NCI-H2171 (cell line): Measurements from ENCODE around the gene FOXA3.

Experiments used
- DNase-seq: peaks from one replicate; lab custom pipeline; 2025; lab: John Stamatoyannopoulos, UW

The FOXA3 gene

DNA sequence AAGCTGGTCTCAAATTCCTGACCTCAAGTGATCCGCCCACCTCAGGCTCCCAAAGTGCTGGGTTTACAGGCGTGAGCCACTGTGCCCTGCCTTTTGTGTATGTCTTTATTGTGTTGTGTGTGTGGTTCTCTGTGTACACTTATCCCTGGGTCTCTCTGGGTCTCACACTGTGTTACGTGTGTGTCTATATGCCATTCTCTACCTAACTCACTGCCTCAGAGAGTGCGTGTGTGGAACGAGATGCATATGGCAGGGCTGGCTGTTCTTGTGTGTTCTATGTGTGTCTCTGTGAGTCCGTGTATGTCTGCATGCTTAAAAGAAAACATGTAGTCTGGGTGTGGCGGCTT, 10.5 kb downstream of the FOXA3 start:
- no peak for DNase-seq

DNA sequence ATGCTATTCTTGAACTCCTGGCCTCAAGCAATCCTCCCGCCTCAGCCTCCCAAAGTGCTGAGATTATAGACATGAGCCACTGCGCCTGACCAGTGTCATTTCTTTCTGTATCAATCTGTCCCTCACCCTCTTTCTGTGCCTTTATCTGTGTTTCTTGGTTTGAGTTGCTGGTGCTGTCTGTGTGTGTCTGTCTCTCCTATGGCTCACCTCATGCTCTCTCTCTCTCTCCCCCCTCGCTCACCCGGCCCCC, 12.0 kb downstream of the FOXA3 start:
- no peak for DNase-seq

DNA sequence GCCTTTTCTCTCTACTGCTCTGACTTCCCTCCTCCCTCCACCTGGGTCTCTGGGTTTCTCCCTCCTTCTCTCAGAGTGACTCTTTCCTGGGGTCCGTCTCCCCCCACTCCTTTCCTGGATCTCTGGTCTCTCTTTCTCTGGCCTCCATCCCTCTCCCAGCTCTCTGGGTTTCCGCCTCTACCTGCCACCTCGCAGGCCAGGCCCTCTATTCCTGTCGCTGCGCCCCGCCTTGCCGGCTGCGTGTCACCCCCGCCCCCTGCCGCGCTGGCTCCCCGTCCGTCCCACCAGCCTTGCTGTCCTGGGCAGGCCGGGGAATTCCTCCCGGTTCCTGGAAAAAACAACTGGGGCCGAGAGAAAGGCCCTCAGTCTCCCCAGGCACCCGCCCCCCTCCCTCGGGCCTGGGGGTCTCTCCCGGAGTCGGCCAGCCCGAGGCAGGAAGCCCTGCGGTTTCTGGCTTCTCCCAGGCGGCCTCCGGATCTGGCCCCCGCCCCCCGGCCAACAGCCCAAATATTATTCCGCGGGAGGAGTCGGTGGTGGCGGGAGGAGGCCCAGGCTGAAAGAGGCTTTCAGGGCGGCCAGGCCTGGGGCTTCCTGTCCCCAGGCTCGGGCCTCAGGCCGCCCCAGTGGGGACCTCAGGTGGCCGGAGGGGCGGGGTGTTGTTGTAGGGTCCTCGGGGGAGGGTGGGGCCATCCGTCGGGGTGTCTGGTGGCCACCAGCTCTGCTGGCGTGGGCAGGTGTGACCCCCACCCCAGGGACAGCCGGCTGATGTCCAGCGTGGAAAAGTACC, 12.5 kb downstream of the FOXA3 start:
- no peak for DNase-seq

DNA sequence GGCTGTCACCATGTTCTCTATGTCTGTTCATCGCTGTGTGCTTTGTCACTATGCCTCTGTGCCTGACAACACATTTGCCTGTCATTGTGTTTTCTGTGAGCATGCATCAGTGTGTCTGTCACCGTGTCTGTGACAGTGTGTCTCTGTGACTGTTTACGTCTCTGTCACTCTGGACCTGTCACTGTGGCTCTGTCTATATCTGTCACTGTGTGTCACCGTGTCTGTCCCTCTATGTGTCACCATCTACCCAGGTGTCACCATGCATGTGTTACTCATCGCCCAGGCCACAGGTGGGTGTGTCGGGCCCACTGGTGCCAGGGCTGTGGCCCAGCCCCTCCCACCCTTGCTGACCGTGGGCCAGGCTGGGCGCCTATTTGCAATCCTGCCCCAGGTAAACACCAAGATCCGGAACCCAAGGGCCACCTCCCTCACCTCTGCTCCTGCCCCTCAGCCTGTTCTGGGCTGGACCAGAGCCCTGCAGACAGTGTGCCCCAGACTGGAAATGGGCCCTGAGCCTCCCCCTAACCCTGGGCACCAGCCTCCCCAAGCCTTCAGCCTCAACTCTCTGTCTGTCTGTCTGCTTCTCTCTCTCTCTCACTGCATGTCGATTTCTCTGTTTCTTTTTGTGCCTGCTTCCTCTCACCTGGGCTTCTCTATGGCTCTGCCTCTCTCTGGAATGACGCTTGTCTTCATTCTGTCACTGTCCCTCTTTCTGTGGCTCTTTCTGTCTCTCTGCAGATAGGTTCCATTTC, 14.1 kb downstream of the FOXA3 start:
- DNase-seq: no peak

DNA sequence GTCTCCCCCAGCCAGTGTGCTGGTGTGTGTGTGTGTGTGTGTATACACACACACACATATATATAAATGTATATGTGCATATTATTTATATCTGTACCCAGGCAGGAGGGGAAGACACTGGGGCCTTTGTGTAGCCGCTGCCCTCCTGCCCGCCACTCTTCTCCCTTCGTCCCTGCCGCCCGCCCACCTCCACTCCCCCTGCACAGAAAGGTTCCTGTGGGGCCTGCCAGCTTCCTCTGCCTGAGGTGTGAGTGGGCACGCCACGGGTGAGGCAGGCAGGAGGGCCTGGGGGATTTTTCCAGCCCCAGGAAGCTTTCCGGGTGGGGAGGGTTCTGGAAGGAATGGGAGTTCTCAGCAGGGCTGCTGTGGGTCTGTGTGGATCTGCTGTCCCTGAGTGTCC, 14.9 kb downstream of the FOXA3 start:
- DNase-seq: no peak

DNA sequence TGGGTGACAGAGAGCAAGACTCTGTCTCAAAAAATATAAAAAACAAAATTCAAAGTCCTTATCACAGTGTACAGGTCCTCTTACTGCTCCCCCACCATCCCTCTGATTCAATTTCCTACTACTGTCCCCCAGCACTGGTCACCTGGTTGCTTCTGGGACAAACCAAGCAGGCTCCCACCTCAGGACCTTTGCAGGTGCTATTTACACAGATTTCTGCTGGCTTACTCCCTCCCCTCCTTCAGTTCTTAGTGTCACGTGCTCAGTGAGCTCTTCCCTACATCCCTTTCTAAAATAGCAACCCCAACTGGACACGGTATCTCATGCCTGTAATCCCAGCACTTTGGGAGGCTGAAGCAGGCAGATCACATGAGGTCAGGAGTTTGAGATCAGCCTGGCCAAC, 15.8 kb downstream of the FOXA3 start:
- DNase-seq: no peak

DNA sequence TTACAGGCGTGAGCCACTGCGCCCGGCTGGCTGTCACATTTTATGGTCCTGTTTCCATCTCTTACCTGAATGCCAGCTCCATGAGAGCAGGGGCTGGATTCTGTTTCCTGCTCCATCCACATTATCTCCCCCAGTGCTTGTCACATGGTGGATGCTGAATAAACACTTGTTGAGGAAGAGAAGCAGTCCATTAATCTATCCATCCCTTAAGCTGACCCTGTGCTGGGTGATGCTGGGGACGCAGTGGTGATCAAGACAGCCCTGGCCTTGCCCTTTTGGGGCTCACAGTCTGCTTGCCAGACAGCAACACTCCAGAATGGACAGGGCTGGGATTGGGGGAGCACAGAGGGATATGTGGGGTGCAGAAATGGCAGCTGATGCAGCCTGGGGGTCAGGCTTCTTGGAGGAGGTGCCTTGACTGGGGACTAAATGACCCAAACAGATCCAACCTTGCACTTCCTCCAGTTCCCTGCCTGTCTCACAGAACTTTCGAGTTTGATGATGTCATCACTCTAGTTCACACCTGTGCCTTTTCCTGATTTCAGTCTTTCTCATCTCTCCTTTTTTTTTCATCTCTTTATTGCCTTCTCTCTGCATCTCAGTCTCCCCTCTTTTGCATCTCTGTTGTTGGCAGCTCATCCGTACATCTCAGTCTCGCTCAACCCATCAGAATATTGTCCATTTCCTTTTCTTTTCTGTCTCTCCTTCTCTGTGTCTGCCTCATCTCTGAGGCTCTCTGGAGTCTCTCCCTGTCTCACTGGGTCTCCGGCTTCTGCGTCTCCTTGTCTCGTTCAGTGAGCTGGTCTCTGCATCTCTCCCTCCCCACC, 17.2 kb downstream of the FOXA3 start:
- no peak for DNase-seq

DNA sequence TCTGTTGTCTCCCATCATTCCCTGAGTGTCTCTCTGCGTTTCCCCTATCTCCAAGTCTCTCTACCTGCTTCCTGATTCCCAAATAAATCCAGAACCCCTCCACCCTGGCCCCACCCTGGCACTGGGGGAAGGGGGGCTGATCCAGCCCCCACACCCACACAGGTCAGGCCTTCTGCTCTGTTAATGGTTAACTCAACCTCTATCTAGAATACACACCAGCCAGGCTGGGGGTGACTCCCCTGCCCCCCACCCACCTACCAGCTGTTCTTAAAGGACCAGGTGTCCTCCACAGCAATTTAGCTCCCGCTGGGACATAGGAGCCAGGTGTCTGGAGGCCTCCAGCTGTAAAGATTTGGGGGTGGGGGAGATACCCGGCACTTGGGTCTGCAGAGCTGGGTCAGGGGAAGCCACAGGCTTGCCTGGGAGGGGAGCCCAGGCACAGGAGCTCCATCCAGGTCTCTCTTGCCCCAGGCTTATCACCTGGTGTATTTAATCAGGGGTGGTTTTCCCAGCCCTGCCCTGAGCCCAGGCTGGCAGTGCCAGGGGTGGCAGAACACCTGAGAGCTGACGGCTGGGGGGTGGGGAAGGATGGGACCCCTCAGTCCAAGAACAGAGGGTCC, 17.9 kb downstream of the FOXA3 start:
- peak; percentile 59 for DNase-seq

DNA sequence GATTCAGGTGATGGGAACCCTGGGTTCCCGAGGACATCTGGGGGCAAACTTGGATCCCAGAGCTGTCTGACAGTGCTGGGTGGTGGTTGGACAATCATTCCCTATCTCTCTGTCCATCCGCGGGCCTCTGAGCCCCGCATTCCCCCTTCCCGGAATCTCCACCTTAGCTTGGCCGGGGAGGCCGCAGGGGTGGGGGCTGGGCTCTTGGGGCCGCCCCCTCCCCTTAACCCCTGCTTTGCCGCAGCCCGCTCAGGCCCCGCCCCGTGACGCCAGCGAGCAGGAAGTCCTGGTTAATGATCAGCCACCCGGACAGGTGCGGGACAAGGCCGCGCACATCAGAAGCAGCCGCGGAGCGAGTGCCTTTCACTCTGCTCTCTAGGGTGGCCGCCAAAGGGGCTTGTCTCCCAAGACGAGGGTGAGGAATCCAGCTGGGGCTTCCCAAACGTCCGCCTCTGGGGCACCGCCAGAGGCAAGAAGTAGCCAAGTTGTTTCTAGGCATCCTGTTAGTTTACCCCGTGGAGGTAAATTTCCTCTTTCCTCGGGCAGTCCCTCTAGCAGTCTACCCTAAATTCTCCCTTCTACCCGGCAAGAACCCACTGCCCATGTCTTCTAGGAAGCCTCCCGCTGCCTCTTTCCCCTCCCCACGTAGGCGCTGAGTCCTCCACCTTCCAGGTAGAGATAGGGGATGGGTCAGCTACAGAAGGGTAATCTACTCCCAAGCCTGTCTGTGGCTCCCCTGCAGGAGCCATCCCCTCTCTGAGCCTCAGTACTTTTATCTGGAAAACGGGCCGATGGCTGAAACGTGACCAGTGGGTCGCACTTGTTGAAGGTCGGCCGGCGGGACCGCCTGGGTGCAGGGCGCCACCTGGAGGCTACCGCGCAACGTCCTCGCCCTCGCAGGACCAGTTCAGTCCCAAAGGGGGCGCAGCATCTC, 18.8 kb downstream of the FOXA3 start:
- peak; percentile 82 for DNase-seq

DNA sequence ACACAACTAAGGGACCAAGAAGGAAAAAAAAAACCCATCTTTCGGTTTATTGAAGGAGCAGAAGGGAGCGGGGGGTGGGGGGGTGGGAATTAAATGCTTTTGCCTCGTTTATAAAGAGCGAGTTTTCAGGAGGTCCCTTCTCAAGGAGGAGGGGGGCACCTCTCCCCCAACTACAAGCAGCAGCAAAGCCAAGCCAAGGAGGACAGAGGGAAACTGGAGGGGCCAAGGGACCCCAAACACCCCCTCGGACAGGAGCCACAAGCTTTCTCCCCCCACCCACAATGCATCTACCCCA, 19.4 kb downstream of the FOXA3 start:
- DNase-seq: no peak

DNA sequence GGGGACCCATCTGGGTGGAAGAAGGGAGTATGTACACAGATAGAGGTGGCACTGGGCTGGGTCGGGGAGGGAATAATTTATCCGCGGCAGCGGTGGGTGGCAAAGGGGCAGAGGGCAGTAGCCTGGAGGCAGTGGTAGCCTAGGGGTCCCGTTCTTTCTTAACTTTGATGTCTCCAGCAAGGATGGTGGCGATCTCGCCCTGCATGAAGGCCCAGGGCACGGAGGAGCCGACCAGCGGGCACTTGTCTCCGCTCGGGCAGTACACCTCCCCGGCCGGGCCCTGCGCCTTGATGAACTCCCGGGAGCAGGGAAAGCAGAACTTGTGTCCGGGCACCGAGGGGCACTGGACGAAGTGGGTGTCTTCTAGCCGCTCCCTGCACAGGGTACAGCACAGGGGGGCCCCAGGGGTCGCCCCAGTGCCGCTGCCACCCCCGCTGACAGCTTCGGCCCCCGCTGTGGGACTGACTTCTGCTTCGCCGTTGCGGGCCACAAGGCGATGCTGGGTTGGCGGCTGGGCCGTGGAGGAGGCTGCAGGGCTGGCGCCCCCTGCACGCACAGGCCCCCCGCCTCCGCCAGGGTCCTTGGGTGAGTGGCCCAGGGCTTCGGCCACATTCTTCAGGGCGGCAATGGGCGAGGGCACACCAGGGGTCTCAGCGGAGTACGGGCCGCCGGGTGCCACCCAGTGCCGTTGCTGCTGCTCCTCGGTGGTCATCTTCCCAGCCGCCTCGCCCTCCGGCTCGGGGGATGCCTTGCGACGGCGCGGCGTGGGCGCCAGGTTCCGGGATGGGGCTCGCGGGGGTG, 20.0 kb downstream of the FOXA3 start:
- DNase-seq: no peak

DNA sequence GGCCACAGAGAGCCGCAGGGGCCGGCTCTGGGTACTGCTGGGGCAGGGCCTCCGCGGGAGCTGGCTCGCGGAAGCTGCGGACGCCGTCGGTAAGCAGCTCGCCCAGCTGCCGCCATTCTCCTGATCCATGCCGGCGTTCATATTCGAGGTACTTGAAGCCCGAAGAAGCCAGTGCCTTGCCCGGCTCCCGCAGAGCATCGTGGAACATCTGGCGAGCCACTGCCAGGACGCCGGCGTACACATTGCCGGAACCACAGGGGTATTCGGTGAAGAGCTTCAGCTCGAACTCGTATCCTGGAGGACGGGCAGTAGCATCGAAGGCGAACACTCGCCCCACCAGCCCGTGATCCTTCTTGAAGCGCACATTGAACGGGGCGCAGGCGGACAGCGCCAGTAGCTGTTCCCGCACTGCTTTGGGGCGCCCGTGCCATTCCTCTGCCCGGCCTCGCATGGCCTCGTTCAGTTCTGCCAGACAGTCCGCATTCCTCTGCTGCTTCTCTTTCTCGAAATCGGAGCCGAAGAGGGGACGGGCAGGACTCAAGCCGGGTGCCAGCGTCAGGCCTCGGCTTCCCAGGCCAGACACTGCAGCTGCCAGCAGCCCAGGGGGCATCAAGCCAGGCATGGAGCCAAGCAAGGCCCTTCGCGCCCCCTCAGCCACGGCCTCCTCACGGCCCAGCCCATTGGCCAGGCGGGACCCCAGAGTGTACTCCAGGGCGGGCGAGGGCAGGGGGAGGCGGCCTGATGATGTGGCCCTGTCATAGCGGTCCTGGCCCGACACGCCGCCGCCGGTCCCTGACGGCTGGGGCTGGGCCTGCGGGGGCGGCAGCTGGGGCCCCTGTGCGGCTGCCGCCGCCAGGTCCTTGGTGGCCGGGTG, 20.8 kb downstream of the FOXA3 start:
- peak; percentile 13 for DNase-seq

DNA sequence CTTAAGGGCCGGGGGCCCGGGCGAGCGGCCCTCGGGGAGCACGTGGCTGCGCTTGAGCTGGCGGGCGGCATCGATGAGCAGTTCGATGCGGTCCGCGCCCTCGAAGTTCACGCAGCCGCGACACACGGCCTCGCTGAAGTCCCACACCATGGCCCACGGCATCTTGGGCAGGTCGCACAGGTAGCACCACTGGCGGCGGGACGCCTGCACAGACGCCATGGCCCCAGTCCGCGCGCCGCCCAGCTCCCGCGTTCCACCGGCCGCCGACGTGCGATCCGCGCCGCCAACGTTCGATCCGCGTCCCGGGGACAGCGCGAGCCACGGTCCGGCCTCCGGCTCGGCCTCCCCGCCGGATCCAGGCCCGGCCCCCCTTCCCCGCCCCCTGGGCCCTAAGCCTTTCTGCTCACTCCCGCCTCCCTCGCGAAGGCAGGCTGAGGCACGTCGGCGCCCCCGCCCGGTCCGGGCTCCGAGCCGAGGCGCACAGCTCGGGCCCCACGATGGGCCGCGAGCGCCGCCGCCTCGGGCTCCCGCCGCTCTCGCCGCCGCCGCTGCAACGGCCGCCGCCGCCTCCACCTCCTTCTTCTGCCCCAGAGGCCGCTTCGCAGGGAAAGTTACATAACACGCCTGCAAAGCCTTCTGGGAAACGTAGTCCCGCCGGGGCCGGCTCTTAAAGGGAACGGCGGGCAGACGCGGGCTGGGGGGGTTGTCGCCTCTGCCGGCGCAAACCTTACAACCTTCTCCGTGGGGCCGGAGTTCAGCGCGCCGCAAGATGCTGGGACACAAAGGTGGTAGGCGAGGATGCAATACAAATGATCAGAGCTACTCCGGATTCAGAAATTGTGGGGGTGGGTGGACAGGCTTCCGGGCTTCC, 21.7 kb downstream of the FOXA3 start, which contains the start of gene IRF2BP1:
IRF2BP1 (minus strand) TSS at position 586 of the 871 bp plus-strand sequence; CDS start at position 219, 367 bp downstream.
- DNase-seq: peak; percentile 89

DNA sequence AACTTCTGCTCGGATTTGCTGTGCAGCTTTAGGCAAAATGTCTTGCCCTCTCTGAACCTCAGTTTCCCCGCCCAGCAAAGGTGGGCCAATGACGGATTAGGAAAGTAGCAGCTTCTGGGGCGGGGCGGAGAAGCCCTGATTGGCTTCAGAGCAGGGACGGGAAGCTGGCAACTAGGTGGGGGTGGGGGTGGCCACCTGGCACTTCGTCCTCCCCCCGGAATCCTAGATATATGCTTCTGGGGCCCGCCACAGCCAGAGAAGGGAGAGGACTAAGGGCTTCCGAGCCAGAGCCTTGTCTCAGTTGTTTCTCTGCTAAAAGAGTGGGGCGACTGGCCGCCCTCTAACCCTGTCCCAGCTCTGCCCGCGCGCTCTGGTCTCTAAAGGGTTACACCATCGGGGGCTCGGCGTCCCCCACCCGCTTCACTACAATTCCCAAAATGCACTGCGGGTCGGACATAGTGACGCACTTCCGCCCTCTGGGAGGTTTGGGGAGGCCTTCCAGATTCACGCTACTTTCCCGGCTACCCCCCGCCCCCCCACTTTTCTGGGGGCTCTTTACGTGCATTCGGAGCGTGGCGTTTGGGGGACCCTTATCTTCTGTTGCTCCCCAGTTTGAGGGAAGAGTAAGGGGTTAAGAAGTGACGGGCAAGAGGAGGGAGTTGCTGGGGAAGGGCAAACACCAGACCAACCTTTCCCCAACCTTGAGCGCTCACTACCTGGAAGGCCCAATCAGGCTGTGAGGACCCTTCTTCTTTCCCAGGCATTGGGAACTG, 22.5 kb downstream of the FOXA3 start:
- peak; percentile 88 for DNase-seq

DNA sequence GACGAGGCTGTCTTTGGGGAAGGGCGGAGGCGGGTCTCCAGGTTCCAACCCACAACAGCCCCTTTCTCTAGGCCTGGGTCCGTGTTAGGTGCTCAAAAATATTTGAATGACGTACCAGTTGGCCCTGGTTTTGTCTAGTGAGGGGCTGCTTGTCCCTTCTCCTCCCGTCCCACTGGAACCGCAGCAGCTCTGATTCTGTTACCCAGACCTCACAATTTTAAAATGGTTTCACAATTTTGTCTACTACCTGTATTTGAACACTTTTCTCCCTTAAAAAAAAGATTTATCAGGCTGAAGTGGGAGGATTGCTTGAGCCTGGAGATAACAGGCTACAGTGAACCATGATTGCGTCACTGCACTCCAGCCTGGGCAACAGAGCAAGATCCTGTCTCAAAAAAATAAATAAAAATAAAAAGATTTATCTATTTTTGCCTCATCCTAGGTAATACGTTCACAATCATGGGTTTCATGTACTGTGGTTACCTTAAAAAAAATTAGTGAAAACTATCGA, 23.1 kb downstream of the FOXA3 start:
- DNase-seq: no peak

DNA sequence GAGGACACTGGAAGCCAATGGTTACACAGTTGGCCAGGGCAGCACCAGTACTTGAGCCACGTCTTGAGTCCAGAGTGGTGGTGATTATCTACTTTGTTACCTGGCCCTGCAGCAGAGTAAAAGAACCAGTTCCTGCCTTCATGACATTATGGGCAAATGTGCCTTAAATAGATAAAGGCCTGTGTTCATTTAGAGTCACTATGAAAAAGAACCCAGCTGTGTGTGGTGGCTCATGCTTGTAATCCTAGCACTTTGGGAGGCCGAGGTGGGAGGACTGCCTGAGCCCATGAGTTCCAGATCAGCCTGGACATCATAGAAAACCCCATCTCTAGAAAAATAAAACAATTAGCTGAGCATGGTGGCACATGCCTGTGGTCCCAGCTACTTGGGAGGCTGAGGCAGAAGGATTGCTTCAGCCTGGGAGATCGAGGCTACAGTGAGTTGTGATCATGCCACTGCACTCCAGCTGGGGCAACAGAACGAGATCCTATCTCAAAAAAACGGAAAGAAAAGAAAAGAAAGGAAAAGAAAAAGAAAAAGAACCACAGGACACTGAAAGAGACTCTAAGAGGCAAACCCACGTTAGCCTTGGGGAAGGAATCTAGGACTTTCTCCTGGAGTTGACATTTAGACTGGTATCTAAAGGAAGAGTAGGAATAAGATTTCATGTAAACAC, 25.2 kb downstream of the FOXA3 start:
- no peak for DNase-seq

DNA sequence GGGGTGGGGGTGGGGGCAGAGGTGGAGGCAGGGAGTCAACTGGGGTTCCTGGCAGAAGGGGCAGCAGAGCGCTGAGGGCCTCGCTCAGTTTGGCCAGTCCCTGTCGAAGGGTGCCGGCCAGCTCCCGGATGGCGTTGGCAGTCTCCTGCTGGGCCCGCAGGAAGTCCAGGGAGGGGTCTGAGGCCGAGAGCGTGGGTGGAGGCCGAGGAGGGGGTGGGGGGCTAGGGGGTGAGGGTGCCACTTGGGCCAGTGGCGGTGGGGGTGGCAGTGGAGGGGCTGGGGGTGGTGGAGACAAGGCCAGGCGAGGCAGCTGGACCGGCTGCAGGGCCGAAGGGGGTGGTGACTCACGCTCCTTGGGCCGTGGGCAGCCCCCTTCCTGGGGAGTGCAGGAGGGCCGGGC, 26.8 kb downstream of the FOXA3 start:
- DNase-seq: no peak
